Pancreas (tissue), 10 donors: ENCODE results near the gene PRELP. TPM values are rescaled to one million over a fixed set of nuclear protein-coding genes. Genes with fewer than 3 reads are reported as not detected.

Experiments
- ATAC-seq, 4 donors: fragments of 200-7000 bp; cut with Tn5 transposase; one replicate each; pipeline versions ENCODE4 v1.8.0 to v1.9.1; 2020; ENCODE audit warnings: mild to moderate bottlenecking in 4 of 4, moderate library complexity in 4 of 4
- DNase-seq, 6 donors: peaks; one replicate each; pipeline ENCODE4 v3.0.0-alpha.2; 2020
- FAIRE-seq: peaks from 2 replicates; lab custom pipeline; 2012; peaks lifted over from hg19 to GRCh38; lab: Jason Lieb, UNC
- H3K27ac ChIP-seq, 4 donors: fragments of 200-600 bp; sonication (generic); 1 replicate in 3 of 4; 2 replicates in 1 of 4; pipeline versions ENCODE4 v1.5.0 to v1.8.0; 2020
- H3K27me3 ChIP-seq, 4 donors: fragments of 200-600 bp; one replicate each; pipeline ENCODE4 v1.8.0; 2021
- H3K36me3 ChIP-seq, 3 donors: fragments of 200-600 bp; sonication (generic) in 1 of 3; one replicate each; pipeline versions ENCODE4 v1.5.0 to v1.8.0; 2020 to 2021
- H3K4me1 ChIP-seq, 3 donors: fragments of 200-600 bp; one replicate each; pipeline ENCODE4 v1.8.0; 2021
- H3K4me3 ChIP-seq, 4 donors: fragments of 200-600 bp; sonication (generic) in 2 of 4; one replicate each; pipeline versions ENCODE4 v1.5.0 to v1.8.0; 2020 to 2021
- H3K9me3 ChIP-seq, 4 donors: fragments of 200-600 bp; one replicate each; pipeline ENCODE4 v1.8.0; 2021
- WGBS, 2 donors: extraction: QIAGEN DNeasy Blood & Tissue Kit; methylation state at CpG; one replicate each; pipeline ENCODE4 v1.1.7; 2013; 5-methylcytosine and 5-hydroxymethylcytosine counted together
- intact Hi-C, 3 donors: fragments of 100-400 bp; cut with DNase I; formaldehyde crosslinking; loops; one replicate each; pipeline versions ENCODE4 v1.11.1 to v1.14.2; 2022
- polyA plus RNA-seq, 2 donors: library from polyadenylated mRNA; stranded (reverse); fragments of 200-250 nt; gene quantifications; one replicate each; pipeline ENCODE4 v1.2.3, GENCODE V29; 2013
- total RNA-seq, 6 donors: library from RNA; stranded (reverse); fragmentation: NEBNext Ultra II Directional in 4 of 6; extraction: Animal tissue kit (Norgen Biotek cat#: 25700) in 4 of 6; gene quantifications; one replicate each; pipeline versions ENCODE4 v1.2.1 to v1.2.4, GENCODE V29; 2021 to 2023
- TF ChIP-seq, protein P1 (sequence below), 4 donors: fragments of 200-600 bp; sonication (generic) in 3 of 4; IDR thresholded peaks; one replicate each; pipeline versions ENCODE4 v1.5.0 to v1.8.0; 2021; ENCODE audit warnings: antibody characterized with exemption in 4 of 4
- donor health status: healthy with polysubstance abuse.
- donor health status: DM: no; HTN: no; CAD: no; lungs with moderate emphysema.
- donor health status: DM: no; HTN: no; CAD: no.
- donor health status: control.
- donor health status: control.
- donor health status: Bipolar disorder and iron deficiency.
- donor health status: DM: yes; HTN: yes; CAD: no.
- donor health status: DM: no; HTN: no; CAD: no.
- donor health status: DM: no; HTN: no; CAD: no.
- donor health status: DM: yes; HTN: yes; CAD: no.

PRELP gene
- total and polyA plus RNA-seq, 8 donors: 1.2 to 6.6 (median 3.0) TPM

DNA sequence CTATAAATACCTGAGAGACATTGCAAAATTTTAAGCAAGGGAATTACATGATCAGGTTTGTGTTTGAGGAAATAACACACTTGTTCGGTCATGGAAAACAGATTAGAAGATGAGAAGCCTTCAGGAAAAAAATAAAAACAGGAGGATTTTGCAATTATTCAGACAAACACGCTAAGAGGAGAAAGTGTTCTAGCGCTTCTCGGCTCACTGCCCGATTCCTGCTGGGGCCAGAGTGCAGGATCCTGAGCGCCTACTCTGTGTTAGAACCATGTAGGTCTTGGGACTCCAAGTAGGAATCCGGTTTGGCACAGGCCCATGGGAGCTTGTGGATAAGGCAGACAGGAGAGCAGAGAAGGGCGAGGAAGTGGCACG, 8.1 kb upstream of the PRELP start:
- intact Hi-C loops: no loop called here
- H3K9me3 ChIP-seq: no peaks in the 10 kb centered on the region
- no peaks in the 10 kb centered on the region for H3K4me1 ChIP-seq
- DNase-seq: no peak
- TF ChIP-seq, protein P1, sequence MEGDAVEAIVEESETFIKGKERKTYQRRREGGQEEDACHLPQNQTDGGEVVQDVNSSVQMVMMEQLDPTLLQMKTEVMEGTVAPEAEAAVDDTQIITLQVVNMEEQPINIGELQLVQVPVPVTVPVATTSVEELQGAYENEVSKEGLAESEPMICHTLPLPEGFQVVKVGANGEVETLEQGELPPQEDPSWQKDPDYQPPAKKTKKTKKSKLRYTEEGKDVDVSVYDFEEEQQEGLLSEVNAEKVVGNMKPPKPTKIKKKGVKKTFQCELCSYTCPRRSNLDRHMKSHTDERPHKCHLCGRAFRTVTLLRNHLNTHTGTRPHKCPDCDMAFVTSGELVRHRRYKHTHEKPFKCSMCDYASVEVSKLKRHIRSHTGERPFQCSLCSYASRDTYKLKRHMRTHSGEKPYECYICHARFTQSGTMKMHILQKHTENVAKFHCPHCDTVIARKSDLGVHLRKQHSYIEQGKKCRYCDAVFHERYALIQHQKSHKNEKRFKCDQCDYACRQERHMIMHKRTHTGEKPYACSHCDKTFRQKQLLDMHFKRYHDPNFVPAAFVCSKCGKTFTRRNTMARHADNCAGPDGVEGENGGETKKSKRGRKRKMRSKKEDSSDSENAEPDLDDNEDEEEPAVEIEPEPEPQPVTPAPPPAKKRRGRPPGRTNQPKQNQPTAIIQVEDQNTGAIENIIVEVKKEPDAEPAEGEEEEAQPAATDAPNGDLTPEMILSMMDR (IDR thresholded peaks at IDR 0.05): no peak
- ATAC-seq: peak in 2 of 4 donors; percentile 14 to 18
- 74 to 80% methylated on average over 9 of the region's 9 CpGs for WGBS, 2 donors
- no peaks in the 10 kb centered on the region for H3K36me3 ChIP-seq
- H3K27me3 ChIP-seq: no peaks in the 10 kb centered on the region
- no peak overlapping the region for H3K4me3 ChIP-seq
- no peak overlapping the region for H3K27ac ChIP-seq
- no peak for FAIRE-seq

- no peak for ATAC-seq
- intact Hi-C loops: no loop called here
- Histone ChIP-seq H3K27me3 (no peaks in the 10 kb centered on the region), H3K4me1 (no peaks in the 10 kb centered on the region), H3K9me3 (no peaks in the 10 kb centered on the region), H3K27ac (no peak overlapping the region), H3K36me3 (no peaks in the 10 kb centered on the region), H3K4me3 (no peak overlapping the region)
- WGBS, 2 donors: 79 to 87% methylated on average over 2 of the region's 2 CpGs
- no peak for DNase-seq
- no peak for FAIRE-seq
- TF ChIP-seq, protein P1 (IDR thresholded peaks at IDR 0.05): no peak
Measured at GRCh38 chr1:203468326-203468725, 7.3 kb upstream of the PRELP start.

DNA sequence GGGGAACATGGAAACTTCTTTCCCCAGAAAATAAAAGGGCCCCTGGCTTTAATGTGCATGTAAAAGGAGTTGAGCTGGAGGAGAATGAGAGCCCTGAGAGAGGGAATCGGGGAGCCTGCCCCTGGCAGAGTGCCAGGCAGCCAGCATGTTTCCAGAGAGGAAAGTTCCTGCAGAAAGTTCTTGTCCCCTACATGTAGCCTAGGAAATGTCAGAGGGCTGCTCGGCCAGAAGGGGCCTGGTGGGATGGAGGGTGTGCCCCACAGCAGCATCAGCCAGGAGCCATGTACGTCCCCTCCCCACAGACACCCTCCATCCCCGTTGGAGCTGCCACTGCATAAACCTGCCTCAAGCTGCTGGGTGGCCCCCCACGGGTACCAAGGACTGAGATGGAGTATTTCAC, 5.4 kb upstream of the PRELP start:
- H3K9me3 ChIP-seq: no peaks in the 10 kb centered on the region
- TF ChIP-seq, protein P1 (IDR thresholded peaks at IDR 0.05): no peak
- no peaks in the 10 kb centered on the region for H3K27me3 ChIP-seq
- ATAC-seq (no peak), FAIRE-seq (no peak), DNase-seq (no peak)
- intact Hi-C loops: no loop called here
- no peak overlapping the region for H3K4me3 ChIP-seq
- no peak overlapping the region for H3K27ac ChIP-seq
- no peaks in the 10 kb centered on the region for H3K36me3 ChIP-seq
- no peaks in the 10 kb centered on the region for H3K4me1 ChIP-seq
- WGBS, 2 donors: 54 to 65% methylated on average over 5 of the region's 5 CpGs

DNA sequence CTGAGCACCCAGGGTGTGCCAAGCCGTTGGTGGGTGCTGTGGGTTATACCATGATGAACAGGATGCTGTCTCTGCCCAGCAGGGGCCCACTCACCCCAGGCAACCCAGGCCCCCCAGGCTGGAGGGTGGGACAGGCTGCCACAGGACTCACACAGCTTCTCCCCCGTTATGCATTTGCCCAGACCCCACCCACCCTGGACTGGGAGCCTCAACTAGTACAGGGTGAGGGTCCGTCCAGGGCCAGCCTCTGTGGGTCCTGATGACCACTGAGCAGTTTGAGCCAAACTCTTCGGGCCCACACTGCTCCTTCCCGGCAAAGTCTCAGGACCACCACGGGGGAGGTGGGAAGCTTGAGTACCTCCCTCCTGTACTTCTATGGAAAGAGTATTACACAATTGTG, 3.8 kb upstream of the PRELP start:
- TF ChIP-seq, protein P1 (IDR thresholded peaks at IDR 0.05): no peak
- intact Hi-C loops: no loop called here
- Histone ChIP-seq H3K27me3 (no peaks in the 10 kb centered on the region), H3K4me1 (no peaks in the 10 kb centered on the region), H3K36me3 (no peaks in the 10 kb centered on the region), H3K4me3 (no peak overlapping the region), H3K27ac (no peak overlapping the region), H3K9me3 (no peaks in the 10 kb centered on the region)
- DNase-seq (no peak), ATAC-seq (no peak), FAIRE-seq (no peak)
- 68% methylated on average over 6 of the region's 6 CpGs for WGBS, 2 donors

GRCh38 chr1:203473281-203473680, 2.3 kb upstream of the PRELP start:
- H3K27ac ChIP-seq: no peak overlapping the region
- TF ChIP-seq, protein P1 (IDR thresholded peaks at IDR 0.05): no peak
- no peaks in the 10 kb centered on the region for H3K4me1 ChIP-seq
- H3K27me3 ChIP-seq: no peaks in the 10 kb centered on the region
- WGBS, 2 donors: 47 to 68% methylated on average over 4 of the region's 4 CpGs
- DNase-seq (no peak), ATAC-seq (no peak), FAIRE-seq (no peak)
- H3K9me3 ChIP-seq: no peaks in the 10 kb centered on the region
- H3K36me3 ChIP-seq: no peaks in the 10 kb centered on the region
- no peak overlapping the region for H3K4me3 ChIP-seq
- intact Hi-C loops: no loop called here
